Liver (tissue), 9 donors: Measurements from ENCODE around the gene SPAG16. TPM values are rescaled to one million over a fixed set of nuclear protein-coding genes. Genes with fewer than 3 reads are reported as not detected.

ENCODE experiments used
- DNase-seq: peaks from one replicate; pipeline ENCODE4 v3.0.0-alpha.2; 2017; ENCODE audit warnings: low spot score
- H3K27ac ChIP-seq, 2 donors: one replicate each; pipeline ENCODE4 v1.7.0; 2013; ENCODE audit warnings: inconsistent platforms in 2 of 2, low read length in 2 of 2, control low read depth in 1 of 2, low read depth in 1 of 2, mild to moderate bottlenecking in 1 of 2
- H3K27me3 ChIP-seq, 4 donors: one replicate each; pipeline versions ENCODE4 v1.6.1 to v1.7.0; 2013; ENCODE audit warnings: low read length in 3 of 4, inconsistent platforms in 1 of 4, mild to moderate bottlenecking in 1 of 4, moderate library complexity in 1 of 4; ENCODE audit not compliant: control insufficient read depth in 4 of 4, insufficient read depth in 4 of 4
- H3K36me3 ChIP-seq, 4 donors: one replicate each; pipeline versions ENCODE4 v1.6.1 to v1.7.0; 2013; ENCODE audit warnings: low read length in 3 of 4, mild to moderate bottlenecking in 3 of 4, low read depth in 1 of 4, moderate library complexity in 1 of 4; ENCODE audit not compliant: control insufficient read depth in 4 of 4, insufficient read depth in 3 of 4
- H3K4me1 ChIP-seq, 4 donors: one replicate each; pipeline versions ENCODE4 v1.6.1 to v1.7.0; 2013; ENCODE audit warnings: low read length in 3 of 4, mild to moderate bottlenecking in 3 of 4, moderate library complexity in 1 of 4; ENCODE audit not compliant: control insufficient read depth in 4 of 4, insufficient read depth in 4 of 4
- H3K4me3 ChIP-seq, 3 donors: one replicate each; pipeline versions ENCODE4 v1.6.1 to v1.7.0; 2013; ENCODE audit warnings: low read length in 3 of 3, control low read depth in 1 of 3, low read depth in 1 of 3, mild to moderate bottlenecking in 1 of 3
- H3K9ac ChIP-seq, 2 donors: one replicate each; pipeline ENCODE4 v1.7.0; 2013; ENCODE audit warnings: low read length in 2 of 2, mild to moderate bottlenecking in 2 of 2, moderate library complexity in 2 of 2, control low read depth in 1 of 2, low read depth in 1 of 2
- H3K9me3 ChIP-seq, 4 donors: one replicate each; pipeline versions ENCODE4 v1.6.1 to v1.7.0; 2013; ENCODE audit warnings: low read length in 3 of 4; ENCODE audit not compliant: control insufficient read depth in 4 of 4
- EGR1 ChIP-seq, 2 donors: IDR thresholded peaks; 2 replicates each; pipeline ENCODE4 v1.6.1; 2016 to 2018; ENCODE audit warnings: antibody characterized with exemption in 2 of 2, low read depth in 2 of 2
- FOXA1 ChIP-seq: IDR thresholded peaks from 2 replicates; pipeline ENCODE4 v1.6.1; 2016; ENCODE audit warnings: antibody characterized with exemption
- FOXA2 ChIP-seq: IDR thresholded peaks from 2 replicates; pipeline ENCODE4 v1.6.1; 2016; ENCODE audit warnings: antibody characterized with exemption
- GABPA ChIP-seq, 2 donors: IDR thresholded peaks in 1 of 2; conservative IDR thresholded peaks in 1 of 2; 2 replicates each; pipeline ENCODE4 v1.6.1; 2016; ENCODE audit warnings: antibody characterized with exemption in 2 of 2, mild to moderate bottlenecking in 1 of 2, moderate library complexity in 1 of 2
- HNF4A ChIP-seq, 2 donors: conservative IDR thresholded peaks; 2 replicates each; pipeline ENCODE4 v1.6.1; 2016; ENCODE audit warnings: antibody characterized with exemption in 2 of 2, mild to moderate bottlenecking in 2 of 2
- HNF4G ChIP-seq: IDR thresholded peaks from 2 replicates; pipeline ENCODE4 v1.6.1; 2016; ENCODE audit warnings: antibody characterized with exemption
- JUND ChIP-seq, 2 donors: IDR thresholded peaks; 2 replicates each; pipeline ENCODE4 v1.6.1; 2016; ENCODE audit warnings: antibody characterized with exemption in 2 of 2
- NR2F2 ChIP-seq: IDR thresholded peaks from 2 replicates; pipeline ENCODE4 v1.6.1; 2016; ENCODE audit warnings: antibody characterized with exemption
- RAD21 ChIP-seq, 2 donors: IDR thresholded peaks; 2 replicates each; pipeline ENCODE4 v1.6.1; 2016; ENCODE audit warnings: antibody characterized with exemption in 2 of 2, mild to moderate bottlenecking in 2 of 2
- RXRA ChIP-seq, 2 donors: IDR thresholded peaks; 2 replicates each; pipeline ENCODE4 v1.6.1; 2017 to 2018; ENCODE audit warnings: antibody characterized with exemption in 2 of 2, mild to moderate bottlenecking in 1 of 2
- SP1 ChIP-seq: IDR thresholded peaks from 2 replicates; pipeline ENCODE4 v1.6.1; 2018; ENCODE audit warnings: antibody characterized with exemption, mild to moderate bottlenecking
- TAF1 ChIP-seq: conservative IDR thresholded peaks from 2 replicates; pipeline ENCODE4 v1.6.1; 2016; ENCODE audit warnings: antibody characterized with exemption, mild to moderate bottlenecking
- YY1 ChIP-seq: IDR thresholded peaks from 2 replicates; pipeline ENCODE4 v1.6.1; 2016; ENCODE audit warnings: antibody characterized with exemption, mild to moderate bottlenecking
- WGBS: extraction: QIAGEN DNeasy Blood & Tissue Kit; methylation state at CpG from one replicate; pipeline ENCODE4 v1.1.7; 2013; 5-methylcytosine and 5-hydroxymethylcytosine counted together
- polyA plus RNA-seq, 2 donors: library from polyadenylated mRNA; stranded (reverse) in 1 of 2; unstranded in 1 of 2; fragments of 200-250 nt in 1 of 2; fragments of >200 nt in 1 of 2; fragmentation: Nextera tagmentation in 1 of 2; extraction: Ambion mirVana in 1 of 2; gene quantifications; one replicate each; pipeline versions ENCODE4 v1.2.1 to v1.2.3, GENCODE V29; 2013 to 2015
- total RNA-seq, 2 donors: library from RNA; depleted of rRNA; stranded (reverse); fragments of >200 nt; gene quantifications; one replicate each; pipeline ENCODE4 v1.2.3, GENCODE V29; 2014
- TF ChIP-seq, protein P1 (sequence below): fragments of 150-350 bp; IDR thresholded peaks from 2 replicates; pipeline ENCODE4 v1.5.1; 2017; ENCODE audit warnings: improper control_type of control experiment, low read depth, low read length; ENCODE audit not compliant: missing input control
- TF ChIP-seq, protein P2 (sequence below): IDR thresholded peaks from 2 replicates; pipeline ENCODE4 v1.6.1; 2016; ENCODE audit warnings: antibody characterized with exemption
- TF ChIP-seq, protein P3 (sequence below): IDR thresholded peaks from 2 replicates; pipeline ENCODE4 v1.6.1; 2016; ENCODE audit warnings: antibody characterized with exemption, mild to moderate bottlenecking
- TF ChIP-seq, protein P4 (sequence below): IDR thresholded peaks from 2 replicates; pipeline ENCODE4 v1.6.1; 2016; ENCODE audit warnings: antibody characterized with exemption
- TF ChIP-seq, protein P5 (sequence below): IDR thresholded peaks from 2 replicates; pipeline ENCODE4 v1.6.1; 2016; ENCODE audit warnings: antibody characterized with exemption
- donor health status: healthy.
- donor health status: healthy.
- donor health status: healthy.
- donor health status: healthy.
- donor health status: healthy.

Gene SPAG16
- total and polyA plus RNA-seq, 4 donors, result 6.4 to 12.7 (median 11.4) TPM

DNA sequence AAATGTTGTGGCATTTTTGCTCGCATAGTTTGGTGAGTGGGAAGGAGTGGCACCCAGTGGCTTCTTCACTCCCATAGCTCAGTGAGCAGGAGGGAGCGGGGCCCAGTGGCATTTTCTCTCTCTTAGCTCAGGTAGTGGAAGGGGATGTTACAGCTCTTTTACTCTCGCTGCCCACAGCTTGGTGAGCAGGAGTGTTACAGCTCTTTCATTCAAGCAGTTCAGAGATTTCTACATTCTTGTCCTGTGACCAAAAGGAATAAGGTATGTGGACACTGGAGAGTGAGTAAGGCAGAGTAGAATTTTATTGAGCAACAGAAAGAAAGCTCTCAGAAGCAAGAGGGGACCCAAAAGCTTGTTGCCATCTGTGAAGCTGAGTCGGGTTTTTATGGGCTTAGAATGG, 192.4 kb downstream of the SPAG16 start:
- H3K36me3 ChIP-seq, result no peaks in the 10 kb centered on the region
- H3K27ac ChIP-seq, result no peak overlapping the region
- DNase-seq, result no peak
- 93% methylated on average over 4 of the region's 4 CpGs for WGBS
- H3K9ac ChIP-seq, result no peak overlapping the region
- TF ChIP-seq FOXA1 (no peak), FOXA2 (no peak), YY1 (no peak)
- TF ChIP-seq, protein P1, sequence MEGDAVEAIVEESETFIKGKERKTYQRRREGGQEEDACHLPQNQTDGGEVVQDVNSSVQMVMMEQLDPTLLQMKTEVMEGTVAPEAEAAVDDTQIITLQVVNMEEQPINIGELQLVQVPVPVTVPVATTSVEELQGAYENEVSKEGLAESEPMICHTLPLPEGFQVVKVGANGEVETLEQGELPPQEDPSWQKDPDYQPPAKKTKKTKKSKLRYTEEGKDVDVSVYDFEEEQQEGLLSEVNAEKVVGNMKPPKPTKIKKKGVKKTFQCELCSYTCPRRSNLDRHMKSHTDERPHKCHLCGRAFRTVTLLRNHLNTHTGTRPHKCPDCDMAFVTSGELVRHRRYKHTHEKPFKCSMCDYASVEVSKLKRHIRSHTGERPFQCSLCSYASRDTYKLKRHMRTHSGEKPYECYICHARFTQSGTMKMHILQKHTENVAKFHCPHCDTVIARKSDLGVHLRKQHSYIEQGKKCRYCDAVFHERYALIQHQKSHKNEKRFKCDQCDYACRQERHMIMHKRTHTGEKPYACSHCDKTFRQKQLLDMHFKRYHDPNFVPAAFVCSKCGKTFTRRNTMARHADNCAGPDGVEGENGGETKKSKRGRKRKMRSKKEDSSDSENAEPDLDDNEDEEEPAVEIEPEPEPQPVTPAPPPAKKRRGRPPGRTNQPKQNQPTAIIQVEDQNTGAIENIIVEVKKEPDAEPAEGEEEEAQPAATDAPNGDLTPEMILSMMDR, result no peak
- H3K4me3 ChIP-seq, result no peak overlapping the region
- H3K9me3 ChIP-seq, result peaks cover 7 to 25% (median 12%) of the 10 kb centered on the region in 4 donors
- H3K4me1 ChIP-seq, result no peaks in the 10 kb centered on the region
- H3K27me3 ChIP-seq, result no peaks in the 10 kb centered on the region

DNA sequence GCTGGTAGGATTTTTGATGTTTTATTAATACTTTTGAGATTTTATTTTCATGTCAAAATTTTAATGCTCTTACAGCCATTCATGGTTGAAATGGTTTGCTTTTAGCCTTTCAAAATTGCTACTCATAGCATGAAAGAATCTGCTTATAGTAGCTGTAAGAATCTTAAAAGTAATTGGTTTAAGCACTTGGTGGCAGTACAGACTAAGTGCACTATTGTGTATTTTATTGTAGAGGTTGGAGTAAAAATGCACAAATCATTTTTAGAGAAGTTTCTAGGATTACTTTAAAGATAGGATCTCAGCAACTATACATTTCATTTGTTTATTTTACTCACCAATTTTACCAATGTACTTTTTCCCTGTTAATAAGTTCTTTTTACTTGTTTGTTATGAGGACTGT, 205.8 kb downstream of the SPAG16 start:
- Histone ChIP-seq H3K27ac (no peak overlapping the region), H3K4me1 (no peaks in the 10 kb centered on the region), H3K9ac (no peak overlapping the region), H3K9me3 (no peaks in the 10 kb centered on the region), H3K27me3 (no peaks in the 10 kb centered on the region), H3K4me3 (no peak overlapping the region), H3K36me3 (no peaks in the 10 kb centered on the region)
- DNase-seq, result no peak
- TF ChIP-seq RAD21 (IDR thresholded peaks at IDR 0.05), result peak; percentile 7 to 13
- no peak for TF ChIP-seq RXRA (IDR thresholded peaks at IDR 0.05)

DNA sequence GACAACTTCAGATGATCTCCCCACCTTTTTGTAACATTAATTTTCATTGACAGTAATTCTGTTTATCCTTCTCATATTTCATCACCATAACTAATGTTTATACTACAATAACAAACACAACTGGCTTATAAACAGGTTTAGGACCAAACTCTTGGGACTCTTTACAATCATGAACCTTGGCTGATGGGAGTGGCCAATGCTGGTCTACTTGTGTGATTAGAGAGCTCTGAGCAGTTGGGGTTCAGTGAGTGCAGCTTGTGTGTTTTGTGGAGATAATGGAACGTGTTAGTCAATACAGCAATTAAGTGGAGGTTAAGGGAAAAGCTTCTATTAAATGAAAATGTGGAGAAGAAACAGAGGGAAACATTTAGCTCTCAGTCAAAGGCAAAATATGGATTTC, 207.1 kb downstream of the SPAG16 start:
- TF ChIP-seq FOXA2, result no peak
- TF ChIP-seq, protein P1, result no peak
- TF ChIP-seq, protein P2, sequence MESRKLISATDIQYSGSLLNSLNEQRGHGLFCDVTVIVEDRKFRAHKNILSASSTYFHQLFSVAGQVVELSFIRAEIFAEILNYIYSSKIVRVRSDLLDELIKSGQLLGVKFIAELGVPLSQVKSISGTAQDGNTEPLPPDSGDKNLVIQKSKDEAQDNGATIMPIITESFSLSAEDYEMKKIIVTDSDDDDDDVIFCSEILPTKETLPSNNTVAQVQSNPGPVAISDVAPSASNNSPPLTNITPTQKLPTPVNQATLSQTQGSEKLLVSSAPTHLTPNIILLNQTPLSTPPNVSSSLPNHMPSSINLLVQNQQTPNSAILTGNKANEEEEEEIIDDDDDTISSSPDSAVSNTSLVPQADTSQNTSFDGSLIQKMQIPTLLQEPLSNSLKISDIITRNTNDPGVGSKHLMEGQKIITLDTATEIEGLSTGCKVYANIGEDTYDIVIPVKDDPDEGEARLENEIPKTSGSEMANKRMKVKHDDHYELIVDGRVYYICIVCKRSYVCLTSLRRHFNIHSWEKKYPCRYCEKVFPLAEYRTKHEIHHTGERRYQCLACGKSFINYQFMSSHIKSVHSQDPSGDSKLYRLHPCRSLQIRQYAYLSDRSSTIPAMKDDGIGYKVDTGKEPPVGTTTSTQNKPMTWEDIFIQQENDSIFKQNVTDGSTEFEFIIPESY, result no peak
- TF ChIP-seq RXRA (IDR thresholded peaks at IDR 0.05), result no peak
- TF ChIP-seq RAD21 (IDR thresholded peaks at IDR 0.05), result no peak
- TF ChIP-seq, protein P3, sequence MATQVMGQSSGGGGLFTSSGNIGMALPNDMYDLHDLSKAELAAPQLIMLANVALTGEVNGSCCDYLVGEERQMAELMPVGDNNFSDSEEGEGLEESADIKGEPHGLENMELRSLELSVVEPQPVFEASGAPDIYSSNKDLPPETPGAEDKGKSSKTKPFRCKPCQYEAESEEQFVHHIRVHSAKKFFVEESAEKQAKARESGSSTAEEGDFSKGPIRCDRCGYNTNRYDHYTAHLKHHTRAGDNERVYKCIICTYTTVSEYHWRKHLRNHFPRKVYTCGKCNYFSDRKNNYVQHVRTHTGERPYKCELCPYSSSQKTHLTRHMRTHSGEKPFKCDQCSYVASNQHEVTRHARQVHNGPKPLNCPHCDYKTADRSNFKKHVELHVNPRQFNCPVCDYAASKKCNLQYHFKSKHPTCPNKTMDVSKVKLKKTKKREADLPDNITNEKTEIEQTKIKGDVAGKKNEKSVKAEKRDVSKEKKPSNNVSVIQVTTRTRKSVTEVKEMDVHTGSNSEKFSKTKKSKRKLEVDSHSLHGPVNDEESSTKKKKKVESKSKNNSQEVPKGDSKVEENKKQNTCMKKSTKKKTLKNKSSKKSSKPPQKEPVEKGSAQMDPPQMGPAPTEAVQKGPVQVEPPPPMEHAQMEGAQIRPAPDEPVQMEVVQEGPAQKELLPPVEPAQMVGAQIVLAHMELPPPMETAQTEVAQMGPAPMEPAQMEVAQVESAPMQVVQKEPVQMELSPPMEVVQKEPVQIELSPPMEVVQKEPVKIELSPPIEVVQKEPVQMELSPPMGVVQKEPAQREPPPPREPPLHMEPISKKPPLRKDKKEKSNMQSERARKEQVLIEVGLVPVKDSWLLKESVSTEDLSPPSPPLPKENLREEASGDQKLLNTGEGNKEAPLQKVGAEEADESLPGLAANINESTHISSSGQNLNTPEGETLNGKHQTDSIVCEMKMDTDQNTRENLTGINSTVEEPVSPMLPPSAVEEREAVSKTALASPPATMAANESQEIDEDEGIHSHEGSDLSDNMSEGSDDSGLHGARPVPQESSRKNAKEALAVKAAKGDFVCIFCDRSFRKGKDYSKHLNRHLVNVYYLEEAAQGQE, result no peak
- TF ChIP-seq GABPA (IDR thresholded peaks at IDR 0.05 in 1 of 2, conservative IDR thresholded peaks at IDR 0.05 in 1 of 2), result no peak
- TF ChIP-seq TAF1, result no peak
- TF ChIP-seq, protein P4, sequence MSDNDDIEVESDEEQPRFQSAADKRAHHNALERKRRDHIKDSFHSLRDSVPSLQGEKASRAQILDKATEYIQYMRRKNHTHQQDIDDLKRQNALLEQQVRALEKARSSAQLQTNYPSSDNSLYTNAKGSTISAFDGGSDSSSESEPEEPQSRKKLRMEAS, result no peak
- no peak for TF ChIP-seq HNF4G
- TF ChIP-seq, protein P5, sequence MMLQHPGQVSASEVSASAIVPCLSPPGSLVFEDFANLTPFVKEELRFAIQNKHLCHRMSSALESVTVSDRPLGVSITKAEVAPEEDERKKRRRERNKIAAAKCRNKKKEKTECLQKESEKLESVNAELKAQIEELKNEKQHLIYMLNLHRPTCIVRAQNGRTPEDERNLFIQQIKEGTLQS, result no peak
- TF ChIP-seq SP1, result no peak
- no peak for TF ChIP-seq YY1
- no peak for TF ChIP-seq HNF4A (conservative IDR thresholded peaks at IDR 0.05)
- TF ChIP-seq EGR1 (IDR thresholded peaks at IDR 0.05; ENCODE audit: low read depth in 2 of 2), result no peak
- TF ChIP-seq NR2F2, result no peak
- no peak for TF ChIP-seq FOXA1
- TF ChIP-seq JUND (IDR thresholded peaks at IDR 0.05), result no peak
- no peaks in the 10 kb centered on the region for H3K4me1 ChIP-seq
- H3K9ac ChIP-seq, result no peak overlapping the region
- WGBS, result 36% methylated on average over 1 of the region's 1 CpG
- no peak overlapping the region for H3K27ac ChIP-seq
- no peak overlapping the region for H3K4me3 ChIP-seq
- DNase-seq, result no peak
- no peaks in the 10 kb centered on the region for H3K27me3 ChIP-seq
- no peaks in the 10 kb centered on the region for H3K9me3 ChIP-seq
- no peaks in the 10 kb centered on the region for H3K36me3 ChIP-seq
